Measurements from ENCODE around the gene SLC4A1.
"Not testable (repeated sequence)": the region's sequence is repeated elsewhere in the genome, so short reads cannot be mapped to it uniquely, and the experiment has no call there.

Gene SLC4A1

GRCh38 chr17:44256671-44257070, 11.3 kb downstream of the SLC4A1 start:
- no peak for DNase-seq (ENCODE audit: low read depth)

- no peak for DNase-seq (ENCODE audit: low read depth)
Measured at GRCh38 chr17:44255915-44256314, 12.0 kb downstream of the SLC4A1 start.

GRCh38 chr17:44254361-44255095, 13.4 kb downstream of the SLC4A1 start:
- no peak for DNase-seq (ENCODE audit: low read depth)

GRCh38 chr17:44253006-44253405, 14.9 kb downstream of the SLC4A1 start:
- DNase-seq (ENCODE audit: low read depth), result no peak

- DNase-seq (ENCODE audit: low read depth), result no peak
Measured at GRCh38 chr17:44251062-44251461, 16.9 kb downstream of the SLC4A1 start.

- DNase-seq (ENCODE audit: low read depth), result no peak
Measured at GRCh38 chr17:44249501-44250246, 18.3 kb downstream of the SLC4A1 start.

- no peak for DNase-seq (ENCODE audit: low read depth)
Measured at GRCh38 chr17:44247876-44248736, 19.8 kb downstream of the SLC4A1 start.

GRCh38 chr17:44247440-44247841, 20.5 kb downstream of the SLC4A1 start:
- no peak for DNase-seq (ENCODE audit: low read depth)

GRCh38 chr17:44241106-44241624, 26.8 kb downstream of the SLC4A1 start:
- no peak for DNase-seq (ENCODE audit: low read depth)

- DNase-seq (ENCODE audit: low read depth), result not testable (repeated sequence)
Measured at GRCh38 chr17:44237886-44238285, 30.0 kb downstream of the SLC4A1 start.

GRCh38 chr17:44236444-44236991, 31.4 kb downstream of the SLC4A1 start:
- DNase-seq (ENCODE audit: low read depth), result no peak

- no peak for DNase-seq (ENCODE audit: low read depth)
Measured at GRCh38 chr17:44235583-44235936, 32.4 kb downstream of the SLC4A1 start.

- no peak for DNase-seq (ENCODE audit: low read depth)
Measured at GRCh38 chr17:44233582-44233981, 34.4 kb downstream of the SLC4A1 start.

GRCh38 chr17:44232061-44232460, 35.9 kb downstream of the SLC4A1 start:
- no peak for DNase-seq (ENCODE audit: low read depth)

- no peak for DNase-seq (ENCODE audit: low read depth)
Measured at GRCh38 chr17:44230140-44230539, 37.8 kb downstream of the SLC4A1 start.

- no peak for DNase-seq (ENCODE audit: low read depth)
Measured at GRCh38 chr17:44229090-44229489, 38.8 kb downstream of the SLC4A1 start.

- no peak for DNase-seq (ENCODE audit: low read depth)
Measured at GRCh38 chr17:44223541-44224071, 44.3 kb downstream of the SLC4A1 start.

- no peak for DNase-seq (ENCODE audit: low read depth)
Measured at GRCh38 chr17:44222112-44222869, 45.6 kb downstream of the SLC4A1 start.

- DNase-seq (ENCODE audit: low read depth), result no peak
Measured at GRCh38 chr17:44221862-44222111, 46.1 kb downstream of the SLC4A1 start.

GRCh38 chr17:44221084-44221861, 46.7 kb downstream of the SLC4A1 start:
- DNase-seq (ENCODE audit: low read depth), result no peak
